GM23248 (cell line): ENCODE results near the gene GALNT16. TPM values are rescaled to one million over a fixed set of nuclear protein-coding genes. Genes with fewer than 3 reads are reported as not detected.
A peak's percentile ranks its signal among the peaks of the same experiment; 100 is the strongest.
"Not testable (repeated sequence)": the region's sequence is repeated elsewhere in the genome, so short reads cannot be mapped to it uniquely, and the experiment has no call there.

Experiments
- DNase-seq: peaks from one replicate; pipeline ENCODE4 v3.0.0-alpha.2; 2015
- H2AFZ ChIP-seq: fragments of 200-600 bp; sonication (generic); 2 replicates; pipeline ENCODE4 v1.6.1; 2016; ENCODE audit warnings: antibody characterized with exemption
- H3F3A ChIP-seq: fragments of 200-600 bp; sonication (generic); 2 replicates; pipeline ENCODE4 v1.6.1; 2016; ENCODE audit warnings: mild to moderate bottlenecking, antibody characterized with exemption, mixed run types; ENCODE audit not compliant: insufficient read depth
- H3K27ac ChIP-seq: fragments of 200-600 bp; sonication (generic); 2 replicates; pipeline ENCODE4 v1.5.1; 2016; ENCODE audit warnings: mild to moderate bottlenecking
- H3K27me3 ChIP-seq: fragments of 200-600 bp; sonication (generic); replicated peaks from 2 replicates; pipeline ENCODE4 v1.6.1; 2016; ENCODE audit warnings: mild to moderate bottlenecking; ENCODE audit not compliant: insufficient read depth
- H3K36me3 ChIP-seq: fragments of 200-600 bp; sonication (generic); 2 replicates; pipeline ENCODE4 v1.6.1; 2016; ENCODE audit warnings: low read depth, mild to moderate bottlenecking
- H3K4me1 ChIP-seq: fragments of 200-600 bp; sonication (generic); 2 replicates; pipeline ENCODE4 v1.6.1; 2016; ENCODE audit warnings: mild to moderate bottlenecking; ENCODE audit not compliant: insufficient read depth
- H3K4me2 ChIP-seq: fragments of 200-600 bp; sonication (generic); one replicate; pipeline ENCODE4 v1.6.1; 2016; ENCODE audit warnings: mild to moderate bottlenecking; ENCODE audit not compliant: unreplicated experiment
- H3K4me3 ChIP-seq: fragments of 200-600 bp; sonication (generic); 2 replicates; pipeline ENCODE4 v1.5.1; 2016; ENCODE audit warnings: mild to moderate bottlenecking
- H3K79me2 ChIP-seq: fragments of 200-600 bp; sonication (generic); 2 replicates; pipeline ENCODE4 v1.6.1; 2016; ENCODE audit warnings: mild to moderate bottlenecking; ENCODE audit not compliant: insufficient read depth
- H3K9ac ChIP-seq: fragments of 200-600 bp; sonication (generic); 2 replicates; pipeline ENCODE4 v1.6.1; 2016; ENCODE audit warnings: mild to moderate bottlenecking
- H3K9me2 ChIP-seq: fragments of 200-600 bp; sonication (generic); 2 replicates; pipeline ENCODE4 v1.6.1; 2016; ENCODE audit warnings: mixed run types, mild to moderate bottlenecking, moderate library complexity; ENCODE audit not compliant: insufficient read depth
- H3K9me3 ChIP-seq: fragments of 200-600 bp; sonication (generic); one replicate; pipeline ENCODE4 v1.6.1; 2017; ENCODE audit warnings: low read depth
- H4K20me1 ChIP-seq: fragments of 200-600 bp; sonication (generic); 2 replicates; pipeline ENCODE4 v1.6.0; 2016; ENCODE audit not compliant: insufficient read depth
- EZH2 ChIP-seq: fragments of 200-600 bp; sonication (generic); IDR thresholded peaks from 2 replicates; pipeline ENCODE4 v1.6.1; 2018; ENCODE audit warnings: antibody characterized with exemption, mild to moderate bottlenecking; ENCODE audit not compliant: insufficient read depth, poor library complexity, severe bottlenecking
- EZH2phosphoT487 ChIP-seq: fragments of 200-600 bp; sonication (generic); IDR thresholded peaks from 2 replicates; pipeline ENCODE4 v1.6.1; 2018; ENCODE audit warnings: antibody characterized with exemption, moderate library complexity, mild to moderate bottlenecking, low read depth; ENCODE audit not compliant: insufficient read depth
- WGBS, 2 experiments: methylation state at CpG; one replicate each; pipeline ENCODE4 v1.1.6; 2015 to 2017; ENCODE audit warnings: low lambda C conversion rate in 2 of 2, low coverage in 1 of 2; ENCODE audit errors: missing lambda C conversion rate in 2 of 2; 5-methylcytosine and 5-hydroxymethylcytosine counted together
- in situ Hi-C: fragments of 300-500 bp; cut with MboI; formaldehyde crosslinking; loops from 2 replicates; pipeline ENCODE4 v1.15.0; 2020
- polyA plus RNA-seq: library from polyadenylated mRNA; unstranded; fragments of >200 nt; fragmentation: Nextera tagmentation; extraction: Ambion mirVana; gene quantifications from 2 replicates; pipeline ENCODE4 v1.2.1, GENCODE V29; 2016
- total RNA-seq: library from RNA; depleted of rRNA; stranded (reverse); fragments of >200 nt; shearing (Covaris generic); gene quantifications from 2 replicates; pipeline ENCODE4 v1.2.3, GENCODE V29; 2014

GALNT16 gene
- total and polyA plus RNA-seq, 2 experiments from 2014 or later, result 0.59 to 1.4 TPM

- no peak for DNase-seq
- no peaks in the 10 kb centered on the region for H4K20me1 ChIP-seq
- no peaks in the 10 kb centered on the region for H3K9me3 ChIP-seq
- 96 to 99% methylated on average over 5 of the region's 5 CpGs for WGBS, 2 experiments
- peaks cover 16% of the 10 kb centered on the region for H3K79me2 ChIP-seq
- H2AFZ ChIP-seq, result no peak overlapping the region
- H3K9ac ChIP-seq, result no peak overlapping the region
- H3K9me2 ChIP-seq, result no peaks in the 10 kb centered on the region
- peak overlapping the region; percentile 38 for H3K27ac ChIP-seq
- peaks cover 18% of the 10 kb centered on the region; the same call in 1 of the 2 replicates for H3K36me3 ChIP-seq
- no peaks in the 10 kb centered on the region for H3K27me3 ChIP-seq
- no peak overlapping the region for H3K4me2 ChIP-seq
- H3K4me1 ChIP-seq, result 0 out of 2 replicates have a peak, but pooled peaks cover 3% of the 10 kb centered on the region
- TF ChIP-seq EZH2phosphoT487 (no peak), EZH2 (no peak)
- in situ Hi-C loops, result no loop called here
- no peaks in the 10 kb centered on the region; the same call in 1 of the 2 replicates for H3F3A ChIP-seq
- H3K4me3 ChIP-seq, result no peak overlapping the region
Measured at GRCh38 chr14:69375722-69376121, 115.8 kb downstream of the GALNT16 start.

GRCh38 chr14:69376439-69376838 is 116.5 kb downstream of the GALNT16 start:
- peaks cover 23% of the 10 kb centered on the region for H3K79me2 ChIP-seq
- in situ Hi-C loops, result no loop called here
- H3K4me1 ChIP-seq, result 0 out of 2 replicates have a peak, but pooled peaks cover 3% of the 10 kb centered on the region
- no peaks in the 10 kb centered on the region for H3K9me2 ChIP-seq
- no peaks in the 10 kb centered on the region for H4K20me1 ChIP-seq
- peak overlapping the region; percentile 50 for H3K27ac ChIP-seq
- TF ChIP-seq EZH2, result no peak
- TF ChIP-seq EZH2phosphoT487, result no peak
- H3K27me3 ChIP-seq, result no peaks in the 10 kb centered on the region
- DNase-seq, result peak; percentile 80
- H3K4me2 ChIP-seq, result no peak overlapping the region
- H3K9ac ChIP-seq, result no peak overlapping the region
- no peaks in the 10 kb centered on the region; the same call in 1 of the 2 replicates for H3F3A ChIP-seq
- H3K4me3 ChIP-seq, result no peak overlapping the region
- H2AFZ ChIP-seq, result no peak overlapping the region
- H3K9me3 ChIP-seq, result no peaks in the 10 kb centered on the region
- peaks cover 19% of the 10 kb centered on the region; the same call in 1 of the 2 replicates for H3K36me3 ChIP-seq

GRCh38 chr14:69378274-69378673 is 118.3 kb downstream of the GALNT16 start:
- no peak for TF ChIP-seq EZH2phosphoT487
- no peak for TF ChIP-seq EZH2
- no peak for DNase-seq
- Histone ChIP-seq H3K9me3 (no peaks in the 10 kb centered on the region), H3K36me3 (peaks cover 25% of the 10 kb centered on the region), H3F3A (no peaks in the 10 kb centered on the region; the same call in 1 of the 2 replicates), H3K79me2 (peaks cover 42% of the 10 kb centered on the region), H3K27me3 (no peaks in the 10 kb centered on the region), H4K20me1 (no peaks in the 10 kb centered on the region), H2AFZ (no peak overlapping the region), H3K4me3 (no peak overlapping the region), H3K9me2 (no peaks in the 10 kb centered on the region), H3K9ac (no peak overlapping the region), H3K27ac (no peak overlapping the region), H3K4me2 (no peak overlapping the region), H3K4me1 (0 out of 2 replicates have a peak, but pooled peaks cover 3% of the 10 kb centered on the region)
- in situ Hi-C loops, result no loop called here
- WGBS, 2 experiments, result 97 to 98% methylated on average over 2 of the region's 2 CpGs

GRCh38 chr14:69387311-69387710 is 127.4 kb downstream of the GALNT16 start:
- in situ Hi-C loops, result no loop called here
- H4K20me1 ChIP-seq, result peaks cover 11% of the 10 kb centered on the region; the same call in 1 of the 2 replicates

GRCh38 chr14:69391400-69391799 is 131.4 kb downstream of the GALNT16 start:
- Histone ChIP-seq H4K20me1 (peaks cover 11% of the 10 kb centered on the region; the same call in 1 of the 2 replicates), H3K36me3 (peaks cover 75% of the 10 kb centered on the region), H3K27ac (peak overlapping the region; percentile 18; the same call in 1 of the 2 replicates), H3K79me2 (peaks cover 100% of the 10 kb centered on the region)
- H3K9me2 ChIP-seq, H3K4me1 ChIP-seq, H3K4me3 ChIP-seq, H3K9me3 ChIP-seq, H3K4me2 ChIP-seq, H3K9ac ChIP-seq, H2AFZ ChIP-seq, in situ Hi-C loops, H3F3A ChIP-seq, H3K27me3 ChIP-seq: not testable (repeated sequence)
- peak; percentile 58 for DNase-seq
- 65 to 75% methylated on average over 8 of the region's 8 CpGs for WGBS, 2 experiments

More at GRCh38 chr14:69387311-69387710, 127.4 kb downstream of the GALNT16 start:
- H3K4me1 ChIP-seq, result no peaks in the 10 kb centered on the region
- peaks cover 100% of the 10 kb centered on the region for H3K79me2 ChIP-seq
- peaks cover 69% of the 10 kb centered on the region for H3K36me3 ChIP-seq
- H3F3A ChIP-seq, result no peaks in the 10 kb centered on the region
- TF ChIP-seq EZH2phosphoT487, result no peak
- TF ChIP-seq EZH2, result no peak
- H3K9me2 ChIP-seq, result no peaks in the 10 kb centered on the region
- no peak overlapping the region for H2AFZ ChIP-seq
- 83 to 90% methylated on average over 3 of the region's 3 CpGs for WGBS, 2 experiments
- H3K4me3 ChIP-seq, result no peak overlapping the region
- H3K9ac ChIP-seq, result no peak overlapping the region
- H3K27me3 ChIP-seq, result no peaks in the 10 kb centered on the region
- no peak overlapping the region for H3K27ac ChIP-seq
- no peak overlapping the region for H3K4me2 ChIP-seq
- no peaks in the 10 kb centered on the region for H3K9me3 ChIP-seq
- DNase-seq, result peak; percentile 27
